Hepatocyte (in vitro differentiated cells): ENCODE results near the gene CCT8.

Experiments
- EZH2 ChIP-seq: fragments of 200-600 bp; sonication (generic); IDR thresholded peaks from 2 replicates; pipeline ENCODE4 v1.6.1; 2016; ENCODE audit warnings: antibody characterized with exemption, mild to moderate bottlenecking, borderline replicate concordance
- EZH2phosphoT487 ChIP-seq: fragments of 200-600 bp; sonication (generic); IDR thresholded peaks from one replicate; pipeline ENCODE4 v1.6.1; 2018; ENCODE audit warnings: antibody characterized with exemption, mild to moderate bottlenecking, low read depth, moderate library complexity; ENCODE audit not compliant: unreplicated experiment, severe bottlenecking

- TF ChIP-seq EZH2 = no peak
- no peak for TF ChIP-seq EZH2phosphoT487
Observed at GRCh38 chr21:29102791-29103257, 29.4 kb upstream of the CCT8 start.
